Measurements from ENCODE around the gene ALDH1A1.

GRCh38 chr9:72913382-72914009 lies 39.4 kb downstream of the ALDH1A1 start:
- TF ChIP-seq GLIS3 (CRISPR knock-in tag; IDR thresholded peaks at IDR 0.05), result no peak
- TF ChIP-seq, protein P1, sequence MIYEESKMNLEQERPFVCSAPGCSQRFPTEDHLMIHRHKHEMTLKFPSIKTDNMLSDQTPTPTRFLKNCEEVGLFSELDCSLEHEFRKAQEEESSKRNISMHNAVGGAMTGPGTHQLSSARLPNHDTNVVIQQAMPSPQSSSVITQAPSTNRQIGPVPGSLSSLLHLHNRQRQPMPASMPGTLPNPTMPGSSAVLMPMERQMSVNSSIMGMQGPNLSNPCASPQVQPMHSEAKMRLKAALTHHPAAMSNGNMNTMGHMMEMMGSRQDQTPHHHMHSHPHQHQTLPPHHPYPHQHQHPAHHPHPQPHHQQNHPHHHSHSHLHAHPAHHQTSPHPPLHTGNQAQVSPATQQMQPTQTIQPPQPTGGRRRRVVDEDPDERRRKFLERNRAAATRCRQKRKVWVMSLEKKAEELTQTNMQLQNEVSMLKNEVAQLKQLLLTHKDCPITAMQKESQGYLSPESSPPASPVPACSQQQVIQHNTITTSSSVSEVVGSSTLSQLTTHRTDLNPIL (CRISPR knock-in tag; IDR thresholded peaks at IDR 0.05; ENCODE audit: low read depth), result no peak
- no peak for TF ChIP-seq TCF4 (CRISPR knock-in tag; IDR thresholded peaks at IDR 0.05; ENCODE audit: borderline replicate concordance)
- TF ChIP-seq ZNF70 (CRISPR knock-in tag; IDR thresholded peaks at IDR 0.05), result no peak
- TF ChIP-seq ESRRG (CRISPR knock-in tag; IDR thresholded peaks at IDR 0.05), result no peak
- TF ChIP-seq RARB (CRISPR knock-in tag; IDR thresholded peaks at IDR 0.05), result no peak
- no peak for TF ChIP-seq ZFP3 (CRISPR knock-in tag; IDR thresholded peaks at IDR 0.05)
- TF ChIP-seq ZFP30 (CRISPR knock-in tag; IDR thresholded peaks at IDR 0.05), result no peak
- TF ChIP-seq OSR1 (CRISPR knock-in tag; IDR thresholded peaks at IDR 0.05), result no peak
- no peak for TF ChIP-seq PATZ1 (CRISPR knock-in tag; IDR thresholded peaks at IDR 0.05; ENCODE audit: borderline replicate concordance)
- TF ChIP-seq ZNF565 (CRISPR knock-in tag; conservative IDR thresholded peaks at IDR 0.05; ENCODE audit: low read depth), result no peak
- no peak for TF ChIP-seq ARNTL (CRISPR knock-in tag; IDR thresholded peaks at IDR 0.05; ENCODE audit: borderline replicate concordance, low read depth)
